ENCODE data around the gene GSTM4.
"Not testable (repeated sequence)": the region's sequence is repeated elsewhere in the genome, so short reads cannot be mapped to it uniquely, and the experiment has no call there.

DNA sequence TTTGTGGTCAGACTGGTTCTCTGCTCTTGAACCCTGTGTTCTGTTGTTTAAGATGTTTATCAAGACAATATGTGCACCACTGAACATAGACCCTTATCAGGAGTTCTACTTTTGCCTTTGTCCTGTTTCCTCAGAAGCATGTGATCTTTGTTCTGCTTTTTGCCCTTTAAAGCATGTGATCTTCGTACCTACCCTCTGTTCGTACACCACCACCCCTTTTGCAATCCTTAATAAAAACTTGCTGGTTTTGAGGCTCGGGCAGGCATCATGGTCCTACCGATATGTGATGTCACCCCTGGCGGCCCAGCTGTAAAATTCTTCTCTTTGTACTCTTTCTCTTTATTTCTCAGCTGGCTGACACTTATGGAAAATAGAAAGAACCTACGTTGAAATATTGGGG, 28.9 kb downstream of the GSTM4 start:
- TF ChIP-seq, protein P1, sequence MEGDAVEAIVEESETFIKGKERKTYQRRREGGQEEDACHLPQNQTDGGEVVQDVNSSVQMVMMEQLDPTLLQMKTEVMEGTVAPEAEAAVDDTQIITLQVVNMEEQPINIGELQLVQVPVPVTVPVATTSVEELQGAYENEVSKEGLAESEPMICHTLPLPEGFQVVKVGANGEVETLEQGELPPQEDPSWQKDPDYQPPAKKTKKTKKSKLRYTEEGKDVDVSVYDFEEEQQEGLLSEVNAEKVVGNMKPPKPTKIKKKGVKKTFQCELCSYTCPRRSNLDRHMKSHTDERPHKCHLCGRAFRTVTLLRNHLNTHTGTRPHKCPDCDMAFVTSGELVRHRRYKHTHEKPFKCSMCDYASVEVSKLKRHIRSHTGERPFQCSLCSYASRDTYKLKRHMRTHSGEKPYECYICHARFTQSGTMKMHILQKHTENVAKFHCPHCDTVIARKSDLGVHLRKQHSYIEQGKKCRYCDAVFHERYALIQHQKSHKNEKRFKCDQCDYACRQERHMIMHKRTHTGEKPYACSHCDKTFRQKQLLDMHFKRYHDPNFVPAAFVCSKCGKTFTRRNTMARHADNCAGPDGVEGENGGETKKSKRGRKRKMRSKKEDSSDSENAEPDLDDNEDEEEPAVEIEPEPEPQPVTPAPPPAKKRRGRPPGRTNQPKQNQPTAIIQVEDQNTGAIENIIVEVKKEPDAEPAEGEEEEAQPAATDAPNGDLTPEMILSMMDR (conservative IDR thresholded peaks at IDR 0.05 in 1 of 2, IDR thresholded peaks at IDR 0.05 in 1 of 2; ENCODE audit: low read depth in 1 of 2, low read length in 2 of 2) = not testable (repeated sequence)
- not testable (repeated sequence) for TF ChIP-seq EZH2 (IDR thresholded peaks at IDR 0.05; ENCODE audit: low read length, missing control alignments)
